Frontal cortex (tissue), 4 donors: ENCODE measurements around the gene CIART. TPM values are rescaled to one million over a fixed set of nuclear protein-coding genes. Genes with fewer than 3 reads are reported as not detected.
"Not testable (repeated sequence)": the region's sequence is repeated elsewhere in the genome, so short reads cannot be mapped to it uniquely, and the experiment has no call there.

ENCODE experiments used
- DNase-seq, 2 donors: peaks; one replicate each; pipeline ENCODE4 v3.0.0; 2012; ENCODE audit warnings: low spot score in 2 of 2
- FAIRE-seq: peaks from 2 replicates; lab custom pipeline; 2012; peaks lifted over from hg19 to GRCh38; lab: Jason Lieb, UNC
- small RNA-seq: library from RNA; depleted of rRNA; stranded (forward); fragments of <200 nt; gene quantifications from one replicate; pipeline ENCODE3, GENCODE V24; 2014
- total RNA-seq: library from RNA; depleted of rRNA; stranded (reverse); fragments of >200 nt; gene quantifications from one replicate; pipeline ENCODE4 v1.2.3, GENCODE V29; 2014
- donor health status: control.
- donor health status: control.
- donor health status: control.

The CIART gene
- total RNA-seq, 1 donor from 2014 or later, result 2.0 TPM

GRCh38 chr1:150299716-150300115 lies 17.4 kb downstream of the CIART start:
- FAIRE-seq, result no peak
- DNase-seq, result no peak

- DNase-seq (peak in 1 of 2 donors; percentile 49), FAIRE-seq (no peak)
Measured at GRCh38 chr1:150302338-150302737, 20.0 kb downstream of the CIART start.

- DNase-seq, result no peak
- no peak for FAIRE-seq
Measured at GRCh38 chr1:150302902-150303301, 20.5 kb downstream of the CIART start.

- FAIRE-seq, DNase-seq: not testable (repeated sequence)
Measured at GRCh38 chr1:150308585-150308984, 26.2 kb downstream of the CIART start.

- DNase-seq (no peak), FAIRE-seq (no peak)
Measured at GRCh38 chr1:150309758-150310508, 27.6 kb downstream of the CIART start.

GRCh38 chr1:150311762-150312161 lies 29.4 kb downstream of the CIART start:
- FAIRE-seq (no peak), DNase-seq (no peak)

- not testable (repeated sequence) for FAIRE-seq, DNase-seq
Measured at GRCh38 chr1:150314691-150315090, 32.3 kb downstream of the CIART start.

- no peak for FAIRE-seq
Measured at GRCh38 chr1:150320667-150320978, 38.3 kb downstream of the CIART start.

GRCh38 chr1:150321826-150322166 lies 39.4 kb downstream of the CIART start:
- FAIRE-seq, result no peak

More at GRCh38 chr1:150320667-150320978, 38.3 kb downstream of the CIART start:
- DNase-seq, result no peak

GRCh38 chr1:150322310-150322709 lies 40.0 kb downstream of the CIART start:
- FAIRE-seq (no peak), DNase-seq (no peak)

More at GRCh38 chr1:150321826-150322166, 39.4 kb downstream of the CIART start:
- no peak for DNase-seq

GRCh38 chr1:150332651-150333290 lies 50.4 kb downstream of the CIART start:
- DNase-seq, result no peak
- no peak for FAIRE-seq

Small RNAs within 50 kb of the gene (small RNA-seq; reads per million reads assigned to genes)
- 4.2 reads per million, percentile 91 among the genes with 10 or more reads in this experiment for gene RNU2-17P

Other genes with a start within 250 kb of the CIART start
- gene VPS45, start 214.8 kb upstream of the CIART start, total RNA-seq, result 70.1 TPM
- 76.6 TPM for gene PLEKHO1, start 132.6 kb upstream of the CIART start, total RNA-seq
- gene ANP32E, start 46.4 kb upstream of the CIART start, total RNA-seq, result 18.8 TPM
- 0.41 TPM for gene CA14, start 24.8 kb upstream of the CIART start, total RNA-seq
- gene APH1A, start 13.5 kb upstream of the CIART start, total RNA-seq, result 83.2 TPM
- 9.4 TPM for gene C1orf54, start 9.8 kb upstream of the CIART start, total RNA-seq
- gene MRPS21, start 11.3 kb downstream of the CIART start, total RNA-seq, result 84.0 TPM
- gene PRPF3, start 39.0 kb downstream of the CIART start, total RNA-seq, result 37.9 TPM
- gene RPRD2, start 81.6 kb downstream of the CIART start, total RNA-seq, result 15.5 TPM
- 22.8 TPM for gene TARS2, start 204.9 kb downstream of the CIART start, total RNA-seq
- 0.41 TPM for gene ECM1, start 225.6 kb downstream of the CIART start, total RNA-seq
- gene FALEC, start 233.2 kb downstream of the CIART start, total RNA-seq, result 0.41 TPM